DMS153 treated with DMSO at 0.1 percent for 48 hours (cell line): ENCODE measurements around the gene RAE1.
A peak's percentile ranks its signal among the peaks of the same experiment; 100 is the strongest.

Source experiments
- DNase-seq: peaks from one replicate; lab custom pipeline; 2025; ENCODE audit not compliant: unreplicated experiment; lab: John Stamatoyannopoulos, UW

Gene RAE1

DNA sequence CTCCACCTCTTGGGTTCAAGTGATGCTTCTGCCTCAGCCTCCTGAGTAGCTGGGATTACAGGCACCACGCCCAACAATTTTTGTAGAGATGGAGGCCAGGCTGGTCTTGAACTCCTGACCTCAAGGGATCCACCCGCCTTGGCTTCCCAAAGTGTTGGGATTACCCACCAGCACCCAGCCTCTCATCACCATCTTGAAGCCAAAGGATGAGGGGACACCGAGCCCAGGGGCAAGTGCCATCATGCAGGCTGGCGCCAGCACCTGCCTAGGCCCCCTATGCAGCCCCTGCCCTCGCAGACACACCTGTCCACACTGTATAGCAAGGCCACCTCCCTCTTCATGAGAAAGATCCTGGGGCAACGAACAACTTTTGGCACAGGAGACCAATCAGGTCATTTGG is 34.9 kb downstream of the RAE1 start:
- no peak for DNase-seq

DNA sequence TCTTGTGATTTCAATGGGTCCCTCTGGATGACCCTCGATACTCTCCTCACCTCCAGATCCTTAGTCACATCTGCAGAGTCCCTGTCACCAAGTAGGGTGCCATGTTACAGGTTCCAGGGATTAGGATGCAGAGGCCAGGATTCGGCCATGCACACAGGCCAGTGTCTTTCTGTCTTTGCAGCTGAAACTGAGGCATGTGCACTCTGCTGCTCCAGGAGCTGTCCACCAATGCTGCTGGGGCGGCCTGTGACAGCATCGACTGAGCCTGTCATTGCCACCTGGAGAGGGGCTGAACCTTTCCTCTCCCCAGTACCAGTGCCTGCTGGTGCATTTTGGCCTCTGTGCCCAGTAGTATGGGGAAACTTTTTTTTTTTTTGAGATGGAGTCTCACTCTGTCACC is 35.7 kb downstream of the RAE1 start:
- DNase-seq, result no peak

DNA sequence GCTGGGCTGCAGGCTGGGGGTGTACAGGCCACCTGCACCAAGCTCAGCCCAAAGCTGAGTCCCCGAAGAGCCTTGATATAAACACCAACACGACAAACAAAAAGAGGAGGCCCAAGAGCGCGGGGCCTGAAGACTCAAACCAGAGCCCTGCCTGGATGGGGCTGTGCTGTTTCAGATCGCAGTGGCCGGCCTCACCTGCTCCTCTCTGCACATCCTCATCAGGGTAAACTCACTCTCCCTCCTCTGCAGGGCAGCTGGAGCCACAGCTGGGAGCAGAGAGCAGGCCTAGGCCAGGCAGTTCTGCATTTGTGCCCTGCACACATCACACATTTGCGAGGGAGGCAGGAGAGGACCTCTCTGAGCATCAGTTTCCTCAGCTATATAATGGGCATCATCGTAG is 36.4 kb downstream of the RAE1 start:
- no peak for DNase-seq

DNA sequence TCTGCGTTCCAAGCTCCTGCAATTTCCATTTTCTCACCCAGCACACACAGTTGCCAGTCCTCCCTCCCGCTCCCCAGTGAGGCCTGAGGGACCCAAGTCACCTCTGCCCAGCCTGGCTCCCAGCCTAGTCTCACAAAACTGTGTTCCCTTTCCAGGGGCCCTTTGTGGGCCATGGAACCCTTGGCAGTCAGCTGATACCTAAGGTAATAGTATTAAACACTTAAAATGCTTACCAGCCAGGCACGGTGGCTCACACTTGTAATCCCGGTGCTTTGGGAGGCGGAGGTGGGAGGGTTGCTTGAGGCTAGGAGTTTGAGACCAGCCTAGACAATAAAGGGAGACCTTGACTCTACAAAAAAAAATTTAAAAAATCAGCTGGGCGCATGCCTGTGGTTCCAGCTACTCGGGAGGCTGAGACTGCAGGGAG is 36.9 kb downstream of the RAE1 start:
- DNase-seq, result no peak

DNA sequence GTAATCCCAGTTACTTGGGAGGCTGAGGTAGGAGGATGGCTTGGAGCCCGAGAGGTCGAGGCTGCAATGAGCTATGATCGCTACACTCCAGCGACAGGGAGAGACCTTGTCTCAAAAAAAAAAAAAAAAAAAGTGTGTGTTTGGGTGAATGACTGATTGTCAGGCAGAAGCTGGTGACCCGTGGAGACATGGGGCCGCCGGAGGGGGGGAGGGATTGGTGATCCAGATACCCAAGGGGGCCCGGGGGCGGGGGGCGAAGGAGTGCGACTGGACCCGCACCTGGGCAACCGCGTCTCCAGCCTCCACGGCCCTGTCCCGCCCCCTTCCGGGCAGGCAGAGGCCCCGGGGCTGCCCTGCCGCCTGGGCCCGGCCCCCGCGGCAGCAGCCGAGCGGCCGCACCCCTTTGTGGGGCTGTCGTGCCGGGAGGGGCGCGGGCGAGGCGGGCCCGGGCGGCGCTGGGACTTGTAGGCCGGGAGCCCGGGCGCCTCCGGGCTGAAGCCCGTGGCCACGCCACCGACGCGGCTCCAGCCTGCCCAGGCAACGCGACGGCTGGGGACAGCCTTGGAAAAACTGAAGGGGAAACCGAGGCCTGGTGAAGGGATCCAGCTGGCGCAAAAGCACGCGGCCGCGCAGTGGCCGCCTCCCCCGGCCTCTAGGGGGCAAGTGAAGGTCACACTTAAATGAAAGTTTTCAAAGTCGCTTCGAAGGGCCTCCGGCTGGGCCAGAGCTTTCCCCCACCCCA is 38.1 kb downstream of the RAE1 start:
- peak; percentile 63 for DNase-seq

DNA sequence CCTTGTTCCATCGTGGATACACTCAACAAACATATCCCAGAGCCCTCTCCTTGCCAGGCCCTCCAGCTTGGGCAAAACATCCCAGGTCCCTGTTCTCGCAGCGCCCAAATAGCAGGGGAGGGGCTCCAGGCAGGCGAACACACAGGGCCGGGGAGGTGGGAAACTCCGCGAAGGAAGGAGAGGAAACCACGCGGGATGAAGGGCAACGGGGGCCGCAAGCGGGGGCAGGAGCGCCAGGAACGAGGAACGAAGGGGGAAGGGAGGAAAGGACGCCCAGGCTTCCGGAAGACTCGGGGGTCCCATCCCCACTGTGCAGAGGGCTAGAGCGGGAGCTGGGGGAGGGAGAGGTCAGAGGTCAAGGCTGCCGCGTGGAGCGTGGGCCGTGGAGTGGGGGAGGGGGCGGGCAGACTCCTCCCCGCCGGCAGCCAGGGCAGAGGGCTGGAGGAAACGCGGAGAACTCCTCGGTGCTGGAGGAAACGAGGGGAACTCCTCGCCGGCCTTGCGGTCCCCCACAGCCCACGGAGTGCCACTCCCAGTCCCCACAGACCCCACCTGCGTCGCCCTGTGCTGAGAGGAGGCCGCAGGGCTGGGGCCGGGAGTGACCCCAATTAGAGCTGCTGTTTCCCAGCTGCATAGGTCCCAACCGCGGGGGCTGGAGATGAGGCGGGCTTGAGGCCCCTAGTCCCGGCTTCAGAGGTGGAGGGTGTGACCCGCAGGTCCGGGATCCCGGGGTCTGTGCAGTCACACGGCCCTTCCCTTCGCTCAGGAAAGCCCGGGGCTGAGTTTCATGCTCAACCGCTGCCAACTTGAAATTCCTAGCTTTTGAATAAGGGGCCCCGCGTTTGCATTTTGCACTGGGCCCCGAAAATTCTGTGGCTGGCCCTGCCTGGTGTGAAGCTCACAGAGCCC is 38.9 kb downstream of the RAE1 start:
- no peak for DNase-seq

DNA sequence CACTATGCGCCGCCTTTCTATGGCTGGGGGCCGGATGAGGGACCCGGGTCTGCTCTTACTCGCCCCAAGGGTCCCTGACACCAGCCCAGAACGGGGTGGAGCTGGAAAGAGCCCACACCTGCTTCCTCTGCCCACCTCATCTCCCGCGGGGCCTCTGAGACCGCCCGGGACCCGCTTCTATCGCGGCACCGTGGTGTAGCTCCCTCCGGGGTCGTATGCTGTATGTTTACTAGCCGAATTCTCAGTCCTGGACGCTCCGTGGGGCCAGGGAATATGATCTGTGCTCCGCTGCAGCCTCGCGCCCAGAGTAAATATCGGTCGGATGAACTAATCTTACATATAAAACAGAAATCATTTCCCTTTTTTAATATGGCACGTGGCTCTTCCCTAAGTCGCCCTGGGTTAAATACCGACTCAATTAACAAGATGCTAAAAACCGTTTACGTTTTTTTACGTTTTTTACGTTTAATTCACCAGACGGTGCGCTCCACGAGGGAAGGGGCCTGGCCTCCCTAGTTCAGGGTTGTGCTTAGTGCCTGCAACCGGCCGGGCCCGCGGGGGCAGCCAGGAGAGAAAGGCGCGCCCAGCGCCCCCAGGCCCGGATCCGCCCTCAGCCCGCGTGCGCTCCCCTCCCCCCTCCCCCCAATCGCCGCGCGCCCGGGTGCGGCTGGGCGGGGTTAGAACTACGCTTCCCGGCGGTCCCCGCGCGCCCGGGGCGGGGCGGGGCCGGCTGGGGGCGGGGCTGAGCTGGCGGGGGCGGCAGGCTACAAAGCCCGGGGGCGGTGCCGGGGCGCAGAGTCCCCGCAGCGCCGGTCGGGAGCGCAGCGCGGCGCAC is 39.8 kb downstream of the RAE1 start, which contains the start of gene RBM38:
RBM38 (plus strand) TSS at position 793 of the 835 bp plus-strand sequence. CDS start 186 bp downstream, outside the sequence.
- DNase-seq, result peak; percentile 33

DNA sequence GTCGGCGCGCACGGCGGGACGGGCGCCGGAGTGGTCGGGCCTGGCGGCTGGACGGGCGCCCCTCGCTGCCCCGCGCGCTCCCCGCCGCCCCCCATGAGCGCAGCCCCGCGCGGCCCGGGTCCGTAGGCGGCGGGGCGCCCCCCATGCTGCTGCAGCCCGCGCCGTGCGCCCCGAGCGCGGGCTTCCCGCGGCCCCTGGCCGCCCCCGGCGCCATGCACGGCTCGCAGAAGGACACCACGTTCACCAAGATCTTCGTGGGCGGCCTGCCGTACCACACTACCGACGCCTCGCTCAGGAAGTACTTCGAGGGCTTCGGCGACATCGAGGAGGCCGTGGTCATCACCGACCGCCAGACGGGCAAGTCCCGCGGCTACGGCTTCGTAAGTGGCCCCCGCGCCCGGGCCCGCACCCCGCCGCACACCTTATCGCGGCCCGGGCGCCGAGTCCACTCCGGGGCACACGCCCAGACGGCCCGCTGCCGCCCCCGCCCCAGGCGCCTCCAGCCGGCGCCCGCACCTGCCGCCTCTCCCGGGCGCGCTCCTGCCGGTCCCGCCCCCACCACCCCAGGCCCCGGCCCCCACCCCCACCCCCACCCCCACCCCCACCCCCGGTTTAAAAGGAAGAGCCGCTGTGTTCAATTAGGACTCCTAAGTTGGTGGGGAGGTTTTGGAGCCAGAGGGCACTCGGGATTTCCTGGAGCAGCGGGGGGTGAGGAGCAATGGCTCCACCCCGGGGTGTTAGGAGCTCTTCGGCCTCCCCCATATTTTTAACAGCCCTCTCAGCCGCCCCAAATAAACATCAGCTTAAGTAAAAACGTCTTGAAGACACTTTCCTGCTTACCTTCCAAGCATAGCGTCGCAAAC is 40.6 kb downstream of the RAE1 start:
- no peak for DNase-seq

DNA sequence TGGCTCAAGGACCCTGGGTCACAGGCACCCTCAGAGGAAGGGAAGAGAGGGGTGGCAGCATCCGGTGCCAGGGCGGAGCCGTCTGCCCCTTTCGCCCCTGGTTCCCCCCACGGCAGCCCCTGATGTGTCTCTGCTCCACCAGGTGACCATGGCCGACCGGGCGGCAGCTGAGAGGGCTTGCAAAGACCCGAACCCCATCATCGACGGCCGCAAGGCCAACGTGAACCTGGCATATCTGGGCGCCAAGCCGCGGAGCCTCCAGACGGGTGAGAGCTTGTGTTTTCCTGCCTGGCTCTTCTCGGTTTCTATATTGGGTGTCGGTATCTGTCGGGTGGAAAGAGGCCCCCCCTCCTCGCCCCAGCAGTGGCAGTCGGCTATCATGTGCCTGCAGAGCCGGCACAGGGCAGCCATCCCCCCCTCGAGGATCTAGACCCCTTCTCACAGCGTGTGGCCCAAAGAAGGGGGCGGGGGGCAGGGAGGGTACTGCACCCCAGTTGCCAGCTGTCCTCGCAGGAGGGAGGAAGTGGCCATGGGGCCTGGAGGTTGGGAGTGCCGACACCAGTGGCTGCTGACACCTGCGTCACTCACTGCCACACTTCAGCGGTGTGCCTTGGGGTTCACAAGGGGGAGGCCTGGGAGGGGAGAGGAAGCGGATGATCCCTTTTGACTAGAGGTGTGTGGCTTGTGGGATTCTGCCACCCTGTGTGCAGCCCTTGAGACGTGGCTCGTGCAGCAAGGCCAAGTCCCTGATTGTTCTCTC is 41.6 kb downstream of the RAE1 start:
- DNase-seq, result no peak

DNA sequence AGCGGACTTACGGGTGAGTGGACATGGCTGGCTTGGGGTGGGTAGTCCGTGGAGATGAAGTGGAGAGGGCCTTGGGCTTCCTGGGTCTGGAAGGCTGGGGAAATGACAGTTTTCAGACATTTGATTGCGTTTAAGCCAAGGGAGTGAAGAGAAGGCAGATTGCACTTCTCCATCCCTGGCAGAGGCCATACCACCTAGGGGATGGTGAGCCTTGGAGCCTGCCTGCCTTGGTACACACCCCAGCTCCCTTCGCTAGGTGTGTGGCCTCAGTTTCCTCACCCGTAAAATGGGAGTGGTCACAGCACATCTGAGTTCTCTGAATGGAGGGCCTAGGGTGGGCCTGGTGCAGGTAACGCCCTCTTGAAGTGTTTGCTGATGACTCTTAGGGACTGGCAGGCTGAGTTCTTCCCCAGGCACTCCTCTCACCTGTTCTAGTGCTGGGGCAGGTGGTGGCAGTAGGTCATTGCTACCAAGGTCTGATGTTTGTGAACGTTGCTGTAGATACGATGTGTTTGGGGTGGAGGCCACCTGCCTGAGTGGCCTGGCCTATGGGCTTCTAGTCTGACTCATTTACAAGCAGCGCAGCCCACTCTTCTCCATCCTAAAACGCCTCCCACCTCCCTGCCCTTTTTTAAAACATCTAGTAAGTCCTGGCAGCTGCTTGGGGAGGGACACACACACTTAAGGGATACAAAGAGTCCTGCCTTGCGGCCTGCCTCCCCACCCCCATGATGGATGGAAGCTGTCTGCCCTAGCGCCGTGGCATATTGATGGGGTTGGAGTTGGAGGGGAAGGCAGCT is 42.5 kb downstream of the RAE1 start:
- DNase-seq, result peak; percentile 74

DNA sequence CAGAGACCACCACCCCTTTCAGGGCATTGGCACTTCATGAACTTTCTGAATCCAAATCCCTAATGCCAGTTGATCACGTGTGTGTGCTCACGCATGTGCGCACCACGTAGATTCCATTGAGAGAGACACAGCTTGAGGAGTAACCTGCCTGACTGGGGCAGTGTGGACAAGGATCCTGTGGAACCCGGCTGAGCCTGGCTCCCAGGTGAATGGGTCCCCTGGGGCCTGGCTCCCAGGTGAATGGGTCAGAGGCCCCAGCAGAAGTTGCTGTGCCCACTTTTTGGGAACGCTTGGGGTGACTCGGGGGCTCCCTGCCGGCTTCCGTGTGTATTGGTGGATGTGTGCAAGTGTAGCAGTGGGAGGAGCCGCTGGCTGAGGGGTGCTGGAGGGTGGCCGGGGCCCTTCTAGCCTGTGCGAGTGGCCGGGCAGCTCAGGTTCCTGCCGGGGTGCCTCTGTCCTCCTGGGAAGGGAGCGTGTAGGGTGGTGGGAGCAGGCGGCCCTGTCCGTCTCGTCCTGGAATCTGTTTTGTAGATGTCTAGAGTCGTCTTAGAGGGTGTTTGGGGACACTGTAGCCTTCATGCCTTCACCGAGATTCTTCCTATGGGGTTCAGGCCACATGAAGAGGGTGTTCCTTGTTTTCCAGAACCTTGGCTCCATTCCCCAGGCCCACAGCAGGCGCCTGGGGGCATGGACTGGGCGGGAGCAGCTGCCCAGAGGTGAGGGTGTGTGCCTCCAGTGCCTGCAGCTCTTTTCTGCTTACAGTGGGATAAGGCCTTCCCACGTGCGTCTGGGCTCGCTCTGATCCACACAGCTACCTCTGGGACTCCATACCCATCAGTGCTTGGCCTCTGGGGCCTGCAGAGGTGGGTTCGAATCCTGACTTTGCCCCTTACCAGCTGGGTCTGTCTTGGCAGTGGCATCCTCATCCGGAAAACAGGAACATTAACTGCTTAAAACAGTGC is 43.3 kb downstream of the RAE1 start:
- DNase-seq, result no peak

DNA sequence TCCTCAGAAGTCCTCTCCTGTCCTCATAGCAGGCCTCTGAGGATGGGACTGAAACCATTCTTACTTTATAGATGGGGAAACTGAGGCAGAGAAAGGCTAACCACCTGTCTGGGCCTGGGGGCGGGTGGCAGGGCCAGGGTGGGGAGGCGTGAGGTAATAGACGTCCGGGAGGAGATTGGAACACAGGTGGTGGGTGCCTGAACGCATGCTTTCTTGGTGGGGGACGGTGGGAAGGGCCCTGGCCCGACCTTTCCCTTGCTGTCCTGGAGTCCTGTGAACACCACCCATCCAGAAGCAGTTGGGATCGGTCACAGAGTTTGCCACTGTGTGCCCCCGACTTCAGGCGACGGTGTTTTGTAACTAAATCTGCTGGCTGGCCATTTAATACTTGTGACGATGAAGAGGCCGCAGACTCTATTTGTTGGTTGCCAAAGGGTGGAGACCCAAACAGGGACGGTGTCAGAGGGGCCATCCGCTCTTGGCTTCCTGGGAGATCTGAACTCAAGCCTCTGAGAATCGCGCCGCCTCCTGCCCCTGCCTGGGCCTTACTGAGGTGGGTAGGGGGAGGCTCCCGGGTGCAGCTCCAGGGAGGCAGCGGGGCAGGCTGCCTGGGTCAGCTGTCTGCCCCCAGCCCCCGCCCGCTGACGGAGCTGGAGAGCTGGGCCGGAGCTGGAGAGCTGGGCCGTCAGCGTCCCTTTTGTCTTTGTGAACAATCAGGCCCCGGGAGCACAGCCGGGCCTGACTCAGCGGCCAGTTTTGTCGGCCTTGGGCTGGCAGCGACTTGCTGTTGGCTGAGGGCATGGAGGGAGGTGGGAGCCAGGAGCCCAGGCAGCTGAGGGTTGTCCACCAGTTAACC is 44.3 kb downstream of the RAE1 start:
- no peak for DNase-seq

DNA sequence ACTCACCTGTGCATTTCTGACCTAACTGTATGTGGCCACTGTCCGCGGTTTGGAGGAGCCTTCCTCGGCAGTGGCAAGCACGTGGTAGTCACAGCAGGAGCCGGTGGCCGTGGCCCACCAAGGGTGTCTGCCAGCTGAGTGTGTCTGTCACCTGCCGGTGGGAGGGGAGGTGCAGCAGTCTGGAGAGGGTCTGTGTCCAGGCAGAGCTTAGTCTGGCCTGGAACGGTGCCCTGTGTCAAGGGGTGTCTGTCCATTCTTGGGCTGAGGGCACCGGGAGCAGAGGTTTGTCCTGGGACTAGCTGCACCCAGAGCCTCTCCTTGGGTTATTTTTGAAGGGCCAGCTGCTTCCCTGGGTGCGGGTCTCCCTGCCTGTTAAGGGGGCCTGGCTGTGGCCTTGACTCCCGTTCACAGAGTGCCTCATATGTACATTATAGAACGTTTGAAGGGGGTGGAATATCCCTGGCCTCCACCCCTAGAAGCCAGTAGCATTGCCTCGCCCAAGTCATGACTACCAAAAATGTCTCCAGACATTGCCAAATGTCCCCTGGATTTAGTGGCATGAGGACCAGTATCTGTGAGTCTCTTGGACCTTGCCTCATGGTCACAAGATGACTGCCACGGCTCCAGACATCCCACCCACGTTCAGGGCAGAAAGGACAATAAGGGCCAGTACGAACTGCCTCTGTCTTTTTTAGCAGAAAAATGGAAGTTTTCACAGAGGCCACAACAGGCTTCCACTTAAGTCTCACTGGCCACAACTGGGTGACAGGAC is 45.3 kb downstream of the RAE1 start:
- DNase-seq, result no peak

DNA sequence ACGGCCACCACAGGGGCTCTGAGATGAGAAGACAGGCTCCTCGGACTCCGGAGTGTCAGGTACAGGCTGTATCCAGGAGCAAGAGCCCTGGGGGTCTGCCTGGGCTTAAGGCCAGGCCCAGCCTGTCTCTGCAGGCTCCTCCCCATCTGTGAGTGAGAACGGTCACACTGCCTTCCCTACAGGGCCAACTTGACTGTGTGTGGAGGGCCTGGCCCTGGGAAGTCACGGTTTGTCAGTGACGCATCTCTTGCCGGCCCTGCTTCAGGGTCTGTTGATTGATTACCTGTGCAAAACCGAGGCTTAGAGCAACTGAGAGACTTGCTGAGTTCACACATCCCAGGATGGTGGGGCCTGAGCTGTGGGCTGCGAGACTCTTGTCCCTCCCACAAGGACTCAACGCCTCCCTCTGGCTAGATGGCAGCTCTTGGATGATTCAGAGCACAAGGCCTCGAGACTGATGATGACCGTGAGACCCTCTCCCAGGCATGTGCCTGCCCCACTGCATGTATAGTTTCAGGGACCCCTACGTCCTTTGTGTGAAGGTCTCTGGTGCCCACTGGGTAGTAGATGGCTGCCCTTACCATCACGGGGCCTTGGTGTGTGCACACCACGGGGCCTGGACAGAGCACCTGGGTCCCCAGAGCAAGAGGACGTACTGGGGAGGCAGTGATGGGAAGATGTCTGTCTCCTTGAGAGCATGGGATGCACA is 46.1 kb downstream of the RAE1 start:
- DNase-seq, result no peak

DNA sequence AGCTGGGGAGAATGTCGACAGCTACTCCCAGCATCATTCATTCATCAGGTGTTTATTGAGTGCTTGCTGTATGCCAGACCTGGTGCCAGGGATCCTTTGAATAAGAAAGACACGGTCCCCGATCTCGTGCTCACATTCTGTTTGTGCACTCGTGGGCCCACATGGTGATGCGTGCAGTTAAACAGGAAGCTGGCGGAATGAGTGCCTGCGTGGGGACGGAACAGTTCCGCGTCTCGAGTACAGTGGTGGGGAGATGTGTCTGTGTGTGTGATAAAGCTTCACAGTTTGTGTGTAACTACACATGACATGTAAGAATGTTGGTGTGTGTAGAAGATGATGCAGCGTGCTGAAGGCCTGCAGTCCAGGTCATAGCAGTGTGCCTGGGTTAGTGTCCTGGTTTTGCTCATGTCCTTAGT is 46.6 kb downstream of the RAE1 start:
- no peak for DNase-seq
